ENCODE data around the gene KIF25.

GRCh38 chr6:168052291-168052891 lies 54.9 kb downstream of the KIF25 start:
- TF ChIP-seq YY1 (IDR thresholded peaks at IDR 0.05; ENCODE audit: insufficient read depth, insufficient read length), result no peak
- no peak for TF ChIP-seq SUZ12 (IDR thresholded peaks at IDR 0.05; ENCODE audit: extremely low read depth, insufficient read depth, insufficient read length)

Measured in NT2/D1 (cell line).